ENCODE data around the gene PCDH15. TPM values are rescaled to one million over a fixed set of nuclear protein-coding genes. Genes with fewer than 3 reads are reported as not detected.
"Not testable (repeated sequence)": the region's sequence is repeated elsewhere in the genome, so short reads cannot be mapped to it uniquely, and the experiment has no call there.

The PCDH15 gene
- total RNA-seq, 1 experiment from 2014 or later: 0.12 TPM

DNA sequence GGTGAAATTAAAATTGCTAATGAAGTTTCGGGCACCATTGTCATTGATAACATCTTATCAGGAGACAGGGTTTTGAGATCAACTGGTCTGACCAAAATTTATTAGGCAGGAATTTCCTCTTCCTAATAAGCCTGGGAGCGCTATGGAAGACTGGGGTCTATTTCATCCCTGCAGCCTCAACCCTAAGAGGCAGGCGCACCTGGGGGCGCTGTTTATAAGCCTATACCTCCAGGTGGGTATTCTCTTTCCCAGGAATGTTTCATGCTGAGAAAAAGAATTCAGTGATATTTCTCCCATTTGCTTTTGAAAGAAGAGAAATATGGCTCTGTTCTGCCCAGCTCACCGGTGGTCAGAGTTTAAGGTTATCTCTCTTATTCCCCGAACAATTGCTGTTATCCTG, 406.4 kb downstream of the PCDH15 start:
- DNase-seq (ENCODE audit: low spot score): not testable (repeated sequence)

DNA sequence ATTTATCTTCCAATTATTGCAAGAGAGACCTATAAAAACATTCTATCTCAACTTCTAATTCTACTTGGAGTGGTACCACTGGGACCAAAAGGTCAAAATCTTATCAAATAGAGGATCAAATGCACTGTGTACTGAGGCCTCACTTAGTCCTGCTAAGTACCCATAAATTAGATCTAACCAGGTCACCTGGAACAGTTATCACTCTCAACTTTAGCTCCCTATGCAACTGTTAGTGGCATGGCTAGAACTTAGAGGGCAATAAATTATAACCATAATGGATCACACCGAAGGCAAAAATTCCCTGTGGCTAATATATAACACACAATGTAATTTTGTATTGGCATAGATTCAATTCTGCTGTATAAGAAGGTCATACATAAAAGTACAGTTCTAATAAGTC, 428.9 kb downstream of the PCDH15 start:
- no peak for DNase-seq (ENCODE audit: low spot score)

DNA sequence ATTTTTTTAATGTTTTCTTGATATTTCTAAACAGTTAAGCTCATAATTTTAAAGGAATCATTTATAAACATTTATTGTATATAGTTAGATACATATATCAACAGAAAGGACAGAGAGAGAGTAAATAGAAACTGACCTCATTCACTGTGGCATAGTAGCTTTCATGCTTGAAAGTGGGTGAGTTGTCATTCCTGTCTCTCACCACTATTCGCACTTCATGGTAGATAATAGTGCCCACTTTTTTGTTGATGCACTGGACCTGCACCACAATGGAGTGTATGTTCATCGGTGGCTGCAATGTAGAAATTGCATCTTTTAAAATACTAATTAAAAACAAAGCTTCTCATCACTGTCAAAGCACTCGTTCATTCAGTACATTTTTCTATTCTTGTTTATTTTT, 432.0 kb downstream of the PCDH15 start:
- no peak for DNase-seq (ENCODE audit: low spot score)

DNA sequence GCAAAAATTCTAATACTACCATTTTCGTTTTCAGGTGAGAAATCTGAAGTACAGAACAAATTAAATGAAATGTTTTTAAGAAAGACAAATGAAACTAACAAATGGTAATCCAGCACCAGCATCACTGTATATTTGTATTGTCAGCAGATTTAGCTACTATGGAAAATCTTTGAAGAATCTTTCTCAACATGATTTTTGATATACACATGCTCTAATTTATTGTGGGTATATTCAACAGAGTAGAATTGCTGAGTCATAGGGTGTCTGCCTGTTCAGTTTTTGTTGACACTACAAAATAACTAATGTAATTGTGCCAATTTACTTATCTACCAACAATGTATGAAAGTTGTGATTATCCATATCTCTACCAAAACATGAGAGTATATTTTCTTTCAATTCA, 437.6 kb downstream of the PCDH15 start:
- no peak for DNase-seq (ENCODE audit: low spot score)

DNA sequence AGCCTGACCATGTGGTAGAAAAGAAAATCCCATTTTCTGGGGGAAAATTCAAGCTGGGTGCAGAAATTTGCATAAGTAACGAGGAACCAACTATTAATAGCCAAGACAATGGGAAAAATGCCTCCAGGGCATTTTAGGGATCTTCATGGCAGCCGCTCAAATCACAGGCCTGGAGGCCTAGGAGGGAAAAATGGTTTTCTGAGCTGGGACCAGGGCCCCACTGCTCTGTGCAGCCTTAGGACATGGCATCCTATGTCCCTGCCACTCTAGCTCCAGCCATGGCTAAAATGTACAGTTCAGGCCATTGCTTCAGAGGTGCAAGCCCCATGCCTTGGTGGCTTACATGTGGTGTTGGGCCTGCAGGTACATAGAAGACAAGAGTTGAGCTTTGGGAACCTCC, 459.0 kb downstream of the PCDH15 start:
- DNase-seq (ENCODE audit: low spot score): no peak

DNA sequence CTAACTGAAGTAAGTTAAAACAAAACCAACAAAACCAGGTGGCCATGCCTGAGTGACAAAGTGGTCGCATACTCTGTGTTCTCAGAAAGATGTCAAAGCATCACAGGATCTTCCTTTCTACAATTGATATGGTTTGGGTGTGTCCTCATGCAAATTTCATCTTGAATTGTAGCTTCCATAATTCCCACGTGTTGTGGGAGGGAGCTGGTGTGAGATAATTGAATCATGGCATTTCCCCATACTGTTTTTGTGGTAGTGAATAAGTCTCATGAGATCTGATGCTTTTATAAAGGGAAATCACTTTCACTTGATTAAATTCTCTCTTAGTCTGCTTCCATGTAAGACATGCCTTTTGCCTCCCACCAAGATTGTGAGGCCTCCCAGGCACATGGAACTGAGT, 465.7 kb downstream of the PCDH15 start:
- DNase-seq (ENCODE audit: low spot score): no peak

DNA sequence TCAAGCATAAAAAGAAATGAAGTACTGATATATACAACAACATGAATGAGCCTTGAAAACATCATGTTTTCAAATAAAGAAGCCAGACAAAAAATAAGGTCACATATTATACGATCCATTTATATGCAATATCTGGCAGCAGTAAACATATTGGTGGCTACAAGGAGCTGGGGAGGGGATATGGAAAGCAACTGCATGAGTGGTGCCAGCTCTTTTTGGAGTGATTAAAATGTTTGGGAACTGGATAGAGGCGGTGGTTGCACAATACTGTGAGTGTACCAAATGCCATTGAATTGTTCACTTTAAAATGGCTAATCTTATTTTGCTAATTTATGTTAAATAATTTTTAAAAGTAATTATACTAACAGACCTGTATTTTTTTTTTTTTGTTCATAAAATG, 481.7 kb downstream of the PCDH15 start:
- no peak for DNase-seq (ENCODE audit: low spot score)

DNA sequence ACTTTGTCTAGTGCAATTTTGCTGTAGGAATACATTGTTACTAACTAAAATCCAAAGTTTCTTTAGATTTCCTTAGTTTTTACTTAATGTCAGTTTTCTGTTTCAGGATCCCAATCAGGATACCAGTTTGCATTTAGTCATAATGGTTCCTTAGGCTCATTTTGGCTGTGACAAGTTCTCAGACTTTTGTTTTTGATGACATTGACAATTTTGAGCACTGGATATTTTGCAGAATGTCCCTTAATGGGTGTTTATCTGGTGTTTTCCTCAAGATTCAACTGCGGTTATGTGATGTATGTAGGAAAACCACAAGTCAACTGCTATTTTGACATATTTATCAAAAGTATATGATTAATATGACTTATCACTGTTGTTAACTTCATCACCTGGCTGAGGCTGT, 482.6 kb downstream of the PCDH15 start:
- DNase-seq (ENCODE audit: low spot score): no peak

DNA sequence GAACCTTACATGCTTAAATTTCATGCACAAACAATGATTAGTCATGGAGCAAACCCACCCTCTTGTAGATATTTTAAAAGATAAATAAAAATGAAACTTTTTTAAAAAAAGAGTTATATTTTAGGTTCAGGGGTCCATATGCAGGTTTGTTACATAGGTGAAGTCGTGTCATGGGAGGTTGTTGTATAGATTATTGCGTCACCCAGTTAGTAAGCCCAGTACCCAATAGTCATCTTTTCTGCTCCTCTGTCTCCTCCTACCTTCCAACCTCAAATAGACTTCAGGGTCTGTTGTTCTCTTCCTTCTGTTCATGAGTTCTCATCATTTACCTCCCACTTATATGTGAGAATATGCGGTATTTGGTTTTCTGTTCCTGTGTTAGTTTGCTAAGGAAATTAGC, 486.6 kb downstream of the PCDH15 start:
- no peak for DNase-seq (ENCODE audit: low spot score)

DNA sequence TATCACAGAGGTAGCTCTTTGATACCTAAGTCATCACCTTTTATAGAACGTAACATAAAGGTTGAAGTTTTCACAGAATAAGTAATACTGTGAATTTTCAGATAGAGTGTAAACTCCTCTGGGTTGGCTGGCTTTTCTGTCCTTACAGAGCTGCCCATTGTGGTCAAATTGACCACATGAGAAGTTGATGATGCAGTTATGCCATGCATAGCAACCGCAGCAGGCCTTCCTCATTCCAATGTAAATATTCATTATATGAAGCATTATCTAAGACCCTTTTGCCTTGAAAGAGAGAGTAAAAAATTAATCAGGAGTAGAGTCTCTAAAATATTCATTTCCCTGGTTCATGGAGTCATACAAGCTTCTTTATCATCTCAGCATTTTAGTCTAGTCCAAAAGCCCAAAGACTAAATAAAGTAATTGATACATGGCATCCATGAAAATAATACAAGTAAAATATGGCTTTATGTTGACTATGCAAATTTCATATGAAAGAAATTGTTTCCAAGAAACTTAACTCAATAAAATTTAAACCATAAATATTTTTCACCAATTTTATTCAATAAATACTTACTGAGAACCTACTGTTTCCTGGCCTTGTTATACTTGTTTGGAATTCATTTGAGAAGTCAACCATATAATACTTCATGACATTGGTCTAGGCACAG, 516.4 kb downstream of the PCDH15 start:
- no peak for DNase-seq (ENCODE audit: low spot score)

DNA sequence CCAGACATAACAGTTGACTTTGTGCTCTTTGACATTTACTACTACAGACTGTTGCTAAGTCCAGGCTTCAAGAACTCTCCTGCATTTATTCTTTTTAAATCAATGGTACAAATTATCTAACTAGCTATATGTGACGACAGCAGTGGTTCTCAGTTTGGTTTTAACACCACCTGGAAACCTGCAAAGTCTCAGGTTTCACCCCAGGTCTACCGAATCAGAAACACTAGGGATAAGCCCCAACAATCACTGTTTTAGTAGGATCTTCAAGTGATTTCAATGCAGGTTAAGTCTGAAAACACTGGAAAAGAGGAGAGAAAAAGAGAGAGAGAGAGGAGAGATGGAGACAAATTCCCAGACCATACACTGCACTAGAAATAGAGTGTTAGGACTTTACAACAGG, 519.0 kb downstream of the PCDH15 start:
- DNase-seq (ENCODE audit: low spot score): no peak

DNA sequence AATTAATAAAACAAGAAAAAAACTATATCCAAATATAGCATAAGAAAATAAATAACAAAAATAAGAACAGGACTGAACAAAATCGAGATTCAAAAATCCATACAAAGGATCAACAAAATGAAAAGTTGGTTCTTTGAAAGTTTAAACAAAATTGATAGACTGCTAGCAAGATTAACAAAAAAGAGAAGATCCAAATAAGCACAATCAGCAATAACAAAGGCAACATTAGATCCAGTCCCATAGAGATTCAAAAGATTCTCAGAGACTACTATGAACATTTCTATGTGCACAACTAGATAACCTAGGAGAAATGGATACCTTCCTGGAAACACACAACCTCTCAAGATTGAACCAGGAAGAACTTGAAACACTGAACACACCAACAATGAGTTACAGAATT, 534.6 kb downstream of the PCDH15 start:
- no peak for DNase-seq (ENCODE audit: low spot score)

DNA sequence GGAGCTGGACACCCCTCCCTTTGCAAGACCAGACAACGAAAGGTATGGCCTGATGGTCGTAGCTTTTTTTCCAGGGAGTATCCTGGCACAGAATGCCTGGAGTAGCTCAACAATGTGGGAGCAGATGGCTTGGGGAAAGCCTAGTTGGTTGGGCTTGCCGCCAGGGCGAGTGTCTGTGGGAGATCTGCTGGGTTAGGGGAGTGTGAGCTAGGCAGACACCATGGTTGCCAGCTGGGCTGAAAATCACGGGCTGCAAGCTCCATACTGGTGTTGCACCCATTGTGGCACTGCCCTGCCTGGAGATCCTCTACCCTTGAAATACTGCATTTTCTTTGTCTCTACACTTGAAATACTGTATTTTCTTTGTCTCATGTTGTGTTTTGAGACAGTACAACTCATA, 538.3 kb downstream of the PCDH15 start:
- no peak for DNase-seq (ENCODE audit: low spot score)

DNA sequence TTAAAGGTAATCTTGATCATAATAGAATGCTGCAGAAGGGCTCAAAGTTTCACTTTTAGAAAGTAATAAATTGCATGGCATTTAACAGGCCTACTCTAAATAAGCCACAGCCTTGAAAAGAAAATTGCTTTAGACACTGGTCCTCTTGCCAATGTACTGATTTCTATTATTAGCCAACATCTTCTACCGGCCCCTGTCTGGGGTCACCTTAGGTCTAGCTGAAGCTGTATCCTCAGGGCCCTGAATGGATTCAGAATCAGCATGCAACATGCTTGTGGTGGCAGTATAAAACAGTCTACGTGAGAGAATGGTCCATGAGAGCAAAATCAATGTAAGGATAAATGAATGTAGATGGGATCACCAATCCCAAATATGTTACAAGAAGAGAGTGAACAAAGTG, 541.9 kb downstream of the PCDH15 start:
- no peak for DNase-seq (ENCODE audit: low spot score)

DNA sequence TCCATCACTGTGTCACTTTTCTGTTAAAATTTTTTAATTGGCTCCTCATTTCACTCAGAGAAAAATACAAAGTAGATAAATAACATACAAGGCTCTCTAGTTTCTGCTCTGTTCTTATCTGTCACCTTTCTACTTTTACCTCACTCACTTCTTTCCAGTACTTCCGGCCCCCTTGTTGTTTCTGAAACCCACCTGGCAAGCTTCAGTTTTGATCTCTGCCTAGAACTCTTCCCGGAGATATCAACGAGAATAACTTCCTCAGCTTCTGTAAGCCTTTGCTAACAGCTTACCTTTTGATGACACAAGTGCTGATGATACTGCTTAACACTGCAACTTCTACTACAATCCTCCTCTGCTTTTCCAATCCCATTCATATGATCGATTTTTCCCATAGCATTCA, 566.2 kb downstream of the PCDH15 start:
- no peak for DNase-seq (ENCODE audit: low spot score)

DNA sequence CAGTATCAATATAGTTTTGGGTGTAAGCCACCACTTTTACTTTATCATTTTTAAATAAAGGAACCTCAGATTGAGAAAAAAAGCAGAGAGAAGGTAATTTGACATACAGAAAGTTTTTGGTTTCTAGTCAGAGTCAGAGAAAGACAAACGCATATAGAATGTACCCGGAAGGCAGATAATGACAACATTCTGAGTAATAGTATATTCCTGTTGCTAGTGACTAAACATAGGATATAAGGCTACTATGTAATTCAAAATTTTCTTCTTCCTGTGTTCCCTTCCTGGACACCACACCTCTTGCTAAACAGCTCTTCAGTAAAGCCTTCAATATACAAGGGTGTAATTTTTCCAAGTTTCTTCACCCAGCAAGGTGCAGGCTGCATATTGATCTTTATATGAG, 597.6 kb downstream of the PCDH15 start:
- no peak for DNase-seq (ENCODE audit: low spot score)

DNA sequence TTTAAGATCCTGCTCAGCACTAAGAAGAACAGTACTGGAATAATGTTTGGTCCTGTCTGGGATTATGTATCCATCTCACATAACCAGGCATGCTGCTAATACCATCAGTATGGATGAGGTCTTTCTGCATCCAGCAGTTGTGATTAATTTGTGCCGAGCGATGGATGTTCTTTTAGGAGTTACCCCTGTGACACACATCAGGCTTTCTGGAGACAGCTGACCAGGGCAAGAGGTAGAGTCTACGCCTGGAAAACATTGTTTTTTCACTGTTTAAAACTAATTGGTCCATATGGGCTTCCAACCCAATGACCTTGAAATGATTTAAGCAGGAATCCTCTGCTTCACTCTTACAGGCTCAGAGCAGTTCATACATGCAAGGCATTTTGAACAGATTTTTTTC, 603.0 kb downstream of the PCDH15 start:
- DNase-seq (ENCODE audit: low spot score): no peak

DNA sequence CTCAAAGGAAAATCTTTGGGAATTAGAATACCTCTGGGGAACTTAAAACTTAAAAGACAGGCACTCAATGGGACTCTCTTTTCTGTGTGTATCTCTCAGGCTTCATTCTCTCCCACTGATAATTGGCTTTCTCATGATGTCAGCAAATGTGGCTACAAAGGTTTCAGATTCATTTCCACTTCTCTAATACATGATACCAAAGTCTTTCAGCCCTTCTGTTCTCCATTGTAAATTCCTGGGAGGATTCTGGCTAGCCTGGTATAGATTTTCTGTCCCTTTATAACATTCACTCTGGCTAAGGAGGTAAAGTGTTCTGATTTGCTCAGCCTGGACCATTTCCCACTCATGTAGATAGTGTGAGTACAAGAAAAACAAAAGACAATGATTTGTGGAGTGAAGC, 606.2 kb downstream of the PCDH15 start:
- no peak for DNase-seq (ENCODE audit: low spot score)

DNA sequence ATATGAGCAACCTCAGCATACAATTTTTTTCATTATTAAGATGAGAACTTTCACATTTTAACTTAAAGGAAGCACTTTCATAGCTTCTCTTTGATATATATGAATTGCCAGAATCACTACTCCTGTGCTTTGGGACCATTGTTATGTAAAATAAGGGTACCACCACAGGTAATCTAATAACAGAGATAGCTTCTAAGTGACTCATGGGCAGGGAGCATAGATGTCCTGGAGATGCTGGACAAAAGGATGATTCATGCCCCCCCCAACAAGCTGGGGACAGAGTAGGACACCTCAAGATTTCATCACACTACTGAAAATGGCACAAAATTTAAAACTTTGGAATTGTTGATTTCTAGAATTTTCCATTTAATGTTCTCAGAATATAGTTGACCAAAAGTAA, 641.1 kb downstream of the PCDH15 start:
- no peak for DNase-seq (ENCODE audit: low spot score)

DNA sequence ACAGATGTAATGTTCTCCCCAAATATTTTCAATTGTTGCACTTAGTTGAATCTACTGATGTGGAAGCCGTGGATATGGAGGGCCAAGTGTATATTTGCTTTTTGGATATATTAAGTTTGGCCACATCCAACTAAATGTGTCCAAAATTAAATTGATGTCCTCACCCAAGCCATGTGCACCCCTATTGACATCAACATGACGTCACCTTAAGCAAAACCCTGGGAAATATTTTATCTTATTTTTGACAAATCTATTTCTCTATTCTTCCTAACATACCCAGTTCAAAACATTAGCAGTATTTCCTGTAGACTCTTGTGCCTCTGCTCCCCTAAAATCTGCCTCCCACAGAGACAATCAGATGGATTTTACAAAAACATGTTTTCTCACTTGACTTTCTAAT, 652.5 kb downstream of the PCDH15 start:
- no peak for DNase-seq (ENCODE audit: low spot score)

DNA sequence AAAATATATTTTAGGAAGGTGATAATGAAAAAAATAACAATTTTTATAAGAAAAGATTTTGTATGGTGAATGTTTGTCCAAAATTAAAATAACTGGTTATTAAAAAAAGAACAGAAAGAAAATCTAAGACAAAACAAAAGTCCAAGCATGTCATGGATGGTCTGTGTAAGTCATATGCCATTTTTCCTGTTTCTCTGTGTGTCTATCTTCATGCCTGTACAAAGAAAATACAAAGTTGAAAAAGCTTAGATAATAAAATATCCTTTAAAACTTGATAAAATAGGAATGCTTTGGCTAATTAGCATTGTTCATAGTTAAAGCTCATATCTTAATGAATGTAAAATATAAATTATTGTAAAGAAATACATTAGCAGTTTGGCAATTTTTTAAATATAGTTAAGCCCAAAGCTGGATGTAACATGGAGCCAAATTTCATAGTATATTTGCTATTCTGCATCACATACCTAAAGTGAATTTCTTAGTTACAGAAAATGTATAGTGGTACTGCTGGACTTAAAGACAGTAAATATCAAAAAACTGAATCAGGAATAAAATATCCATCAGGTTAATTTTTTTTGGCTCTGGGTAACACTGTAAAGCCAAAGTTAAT, 661.1 kb downstream of the PCDH15 start:
- DNase-seq (ENCODE audit: low spot score): no peak

DNA sequence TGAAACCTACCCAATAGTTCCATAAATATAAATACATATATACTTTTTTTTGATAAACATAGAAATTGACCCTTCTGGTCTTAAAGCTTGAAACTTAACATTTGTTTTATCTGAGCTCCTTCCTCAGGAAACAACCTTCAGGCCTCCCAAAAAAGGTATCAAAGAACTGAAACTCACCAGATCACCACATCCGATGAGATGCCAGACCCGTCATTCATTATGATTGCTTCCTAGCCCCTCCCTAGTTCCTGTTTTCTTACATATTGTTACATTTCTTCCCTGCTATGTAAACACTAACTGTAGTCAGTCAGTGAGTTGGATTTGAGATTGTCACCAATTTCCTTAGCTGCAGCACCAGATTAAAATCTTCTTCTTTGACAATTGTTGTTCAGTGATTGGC, 663.6 kb downstream of the PCDH15 start:
- no peak for DNase-seq (ENCODE audit: low spot score)

DNA sequence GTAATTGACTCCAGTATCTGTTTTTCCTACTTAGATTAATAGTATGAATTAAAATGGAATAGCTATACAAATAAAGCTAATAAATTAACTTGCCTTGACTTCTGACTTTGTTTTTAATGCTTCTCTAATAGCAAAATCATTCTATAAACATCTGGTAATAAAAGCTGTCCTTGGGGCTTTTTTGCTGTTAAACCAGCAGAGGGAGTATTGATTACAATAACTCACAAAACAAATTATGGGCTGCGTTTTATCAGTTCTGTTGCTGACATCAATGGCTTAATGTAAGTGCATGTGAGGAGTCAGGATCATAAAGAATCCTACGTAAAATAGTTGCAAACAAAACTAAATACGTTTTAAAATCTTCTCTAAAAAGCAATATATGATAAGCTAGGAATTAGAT, 667.8 kb downstream of the PCDH15 start:
- DNase-seq (ENCODE audit: low spot score): no peak

DNA sequence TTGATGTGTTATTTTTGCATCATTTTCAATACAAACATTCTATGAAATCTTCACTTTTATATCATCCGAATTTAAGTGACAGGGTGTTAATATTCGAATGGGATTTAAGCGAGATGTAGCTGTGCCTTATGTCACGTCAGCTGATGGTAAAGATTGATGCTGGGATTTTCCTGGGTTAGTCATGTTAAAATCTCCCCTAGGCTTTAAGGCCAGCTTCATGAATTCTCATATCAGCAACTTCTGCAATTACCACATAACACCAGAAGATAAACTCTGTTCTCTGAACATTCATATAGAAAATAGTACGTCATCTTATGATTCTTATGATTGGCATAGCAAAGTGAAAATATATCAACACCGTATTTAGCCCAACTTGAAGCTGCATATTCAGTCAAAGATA, 669.2 kb downstream of the PCDH15 start:
- DNase-seq (ENCODE audit: low spot score): no peak
